HG03558 (cell line): Measurements from ENCODE around the gene CAVIN2.

Experiments
- ATAC-seq: cut with Tn5 transposase; IDR thresholded peaks from one replicate; pipeline ENCODE4 v1.9.1; 2021; ENCODE audit warnings: moderate number of reproducible peaks; ENCODE audit not compliant: unreplicated experiment; ENCODE audit errors: extremely low read depth

Gene CAVIN2

GRCh38 chr2:191866675-191867506, 20.0 kb upstream of the CAVIN2 start:
- no peak for ATAC-seq

- ATAC-seq: no peak
These were observed 19.3 kb upstream of the CAVIN2 start for GRCh38 chr2:191866195-191866594.

DNA sequence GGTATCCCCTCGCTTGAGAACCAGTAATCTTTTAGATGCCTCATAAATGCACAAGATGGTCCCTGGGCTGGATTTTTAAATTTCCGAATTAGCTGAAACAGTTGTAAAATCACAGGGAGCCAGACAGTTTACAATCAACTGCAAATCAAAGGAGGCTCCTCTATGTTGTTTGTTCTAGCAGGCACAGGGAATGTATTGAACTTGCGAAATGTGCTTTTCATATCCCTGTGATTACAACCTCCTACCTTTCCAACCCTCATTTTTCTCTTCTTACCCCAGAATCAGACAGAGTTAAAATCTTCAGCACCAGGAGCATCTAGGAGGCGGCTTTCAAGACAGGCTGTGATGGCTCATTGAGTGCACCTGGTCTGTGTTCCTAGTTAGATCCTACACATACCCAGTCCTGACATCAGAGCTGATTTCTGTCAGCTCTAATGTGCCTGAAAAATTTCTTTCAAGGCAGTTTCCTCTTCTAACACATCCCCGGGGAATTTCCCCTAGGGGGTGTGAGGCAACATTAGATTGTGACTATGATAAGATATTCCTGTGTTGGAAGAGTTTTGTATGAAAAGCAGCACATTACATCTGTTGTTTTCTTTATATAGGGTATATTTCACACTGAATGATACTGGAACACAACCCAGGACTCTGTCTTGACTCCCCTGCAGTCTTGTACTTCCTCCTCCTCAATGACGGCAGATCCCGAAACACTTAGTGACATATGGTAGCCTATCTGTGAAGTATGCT, 17.9 kb upstream of the CAVIN2 start:
- no peak for ATAC-seq

DNA sequence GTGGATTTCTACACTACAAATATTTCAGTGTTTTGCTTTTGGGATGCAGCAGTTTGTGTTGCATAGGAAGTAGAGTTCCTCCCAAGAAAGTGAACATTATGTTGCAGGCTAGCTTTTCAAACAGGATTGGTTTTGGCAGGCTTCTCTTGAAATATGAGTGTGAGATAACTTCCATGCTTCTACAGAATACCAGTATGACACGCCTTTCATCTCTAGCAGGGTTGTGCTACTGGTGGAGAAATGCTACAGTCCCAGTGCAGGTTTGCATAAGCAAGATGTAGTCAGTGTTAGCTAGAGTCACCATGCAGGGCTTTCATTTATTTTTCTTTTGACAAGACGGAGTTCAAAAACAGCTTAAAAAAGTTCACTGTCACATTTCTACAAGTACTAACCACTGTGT, 17.1 kb upstream of the CAVIN2 start:
- no peak for ATAC-seq

- ATAC-seq: no peak
These were observed 15.4 kb upstream of the CAVIN2 start for GRCh38 chr2:191862156-191862775.

DNA sequence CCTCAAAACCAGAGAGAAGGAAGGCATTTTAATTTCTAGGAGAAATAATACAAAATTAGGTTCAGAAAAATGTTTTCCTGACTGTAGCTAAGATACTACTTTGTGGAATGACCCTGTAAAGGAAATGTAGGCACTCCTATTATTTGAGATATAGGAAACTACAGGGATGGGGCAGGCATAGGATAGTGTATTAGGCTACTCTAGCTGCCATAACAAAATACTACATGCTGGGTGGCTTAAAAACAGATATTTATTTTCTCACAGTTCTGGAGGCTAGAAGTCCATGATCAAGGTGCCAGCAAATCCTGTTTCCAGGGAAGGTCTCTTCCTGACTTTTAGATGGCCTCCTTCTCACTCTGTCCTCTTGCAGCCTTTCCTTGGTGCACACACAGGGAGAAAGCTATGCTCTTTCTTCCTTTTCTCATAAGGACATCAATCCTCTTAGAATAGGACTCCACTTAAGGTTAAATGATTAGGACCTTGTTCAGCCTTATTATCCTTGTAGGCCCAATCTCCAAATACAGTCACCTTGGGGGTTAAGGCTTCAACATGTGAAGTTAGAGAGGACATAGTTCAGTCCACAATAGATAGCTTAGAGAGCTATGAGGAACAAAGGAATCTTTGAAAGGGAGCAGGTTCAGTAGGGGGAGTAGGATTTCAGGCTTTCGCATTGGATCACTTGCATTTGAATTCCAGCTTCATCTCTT, 14.0 kb upstream of the CAVIN2 start:
- ATAC-seq: no peak

DNA sequence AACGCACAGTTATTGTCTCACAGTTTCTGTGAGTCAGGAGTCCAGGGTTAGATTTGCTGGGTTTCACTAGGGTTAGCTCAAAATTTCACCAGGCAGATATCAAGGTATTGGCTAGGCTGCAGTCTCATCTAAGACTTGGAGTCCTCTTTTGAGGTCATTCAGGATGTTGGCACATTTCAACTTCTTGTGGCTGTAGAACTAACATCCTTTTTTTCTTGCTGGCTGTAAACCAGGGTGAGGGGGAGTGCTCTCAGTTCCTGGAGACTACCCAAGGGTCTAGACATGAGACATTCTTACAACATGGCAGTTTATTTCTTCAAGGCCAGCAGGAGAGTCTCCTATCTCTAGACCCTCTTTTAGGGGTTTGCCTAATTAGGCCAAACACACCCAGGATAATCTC, 12.8 kb upstream of the CAVIN2 start:
- ATAC-seq: no peak

GRCh38 chr2:191857886-191858285, 11.0 kb upstream of the CAVIN2 start:
- no peak for ATAC-seq

DNA sequence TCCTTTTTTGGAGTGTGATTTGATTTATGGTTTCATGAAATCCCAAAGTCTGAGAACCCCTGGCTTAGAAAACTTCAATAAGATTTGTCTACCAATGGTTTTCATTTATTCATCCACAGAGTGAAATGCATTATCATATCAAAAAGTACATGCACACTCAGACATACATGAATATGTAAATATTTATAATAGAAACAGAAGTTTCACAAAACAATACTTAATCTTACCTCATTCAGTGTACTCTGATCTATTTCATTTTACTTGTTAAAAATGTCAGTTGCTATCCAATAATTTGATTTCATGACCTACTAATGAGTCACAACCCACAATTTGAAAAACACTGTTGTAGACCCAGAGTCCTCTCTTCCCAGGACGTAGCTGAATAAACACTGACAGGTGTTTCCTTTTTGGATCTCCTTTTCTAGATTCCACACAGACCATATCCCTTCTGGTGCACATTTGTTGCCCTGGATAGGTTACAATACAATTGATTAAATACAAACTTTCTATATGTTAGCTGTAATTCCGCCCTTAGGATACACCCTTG, 10.4 kb upstream of the CAVIN2 start:
- no peak for ATAC-seq

GRCh38 chr2:191856111-191856876, 9.4 kb upstream of the CAVIN2 start:
- no peak for ATAC-seq

- ATAC-seq: no peak
These were observed 8.5 kb upstream of the CAVIN2 start for GRCh38 chr2:191855382-191855781.

DNA sequence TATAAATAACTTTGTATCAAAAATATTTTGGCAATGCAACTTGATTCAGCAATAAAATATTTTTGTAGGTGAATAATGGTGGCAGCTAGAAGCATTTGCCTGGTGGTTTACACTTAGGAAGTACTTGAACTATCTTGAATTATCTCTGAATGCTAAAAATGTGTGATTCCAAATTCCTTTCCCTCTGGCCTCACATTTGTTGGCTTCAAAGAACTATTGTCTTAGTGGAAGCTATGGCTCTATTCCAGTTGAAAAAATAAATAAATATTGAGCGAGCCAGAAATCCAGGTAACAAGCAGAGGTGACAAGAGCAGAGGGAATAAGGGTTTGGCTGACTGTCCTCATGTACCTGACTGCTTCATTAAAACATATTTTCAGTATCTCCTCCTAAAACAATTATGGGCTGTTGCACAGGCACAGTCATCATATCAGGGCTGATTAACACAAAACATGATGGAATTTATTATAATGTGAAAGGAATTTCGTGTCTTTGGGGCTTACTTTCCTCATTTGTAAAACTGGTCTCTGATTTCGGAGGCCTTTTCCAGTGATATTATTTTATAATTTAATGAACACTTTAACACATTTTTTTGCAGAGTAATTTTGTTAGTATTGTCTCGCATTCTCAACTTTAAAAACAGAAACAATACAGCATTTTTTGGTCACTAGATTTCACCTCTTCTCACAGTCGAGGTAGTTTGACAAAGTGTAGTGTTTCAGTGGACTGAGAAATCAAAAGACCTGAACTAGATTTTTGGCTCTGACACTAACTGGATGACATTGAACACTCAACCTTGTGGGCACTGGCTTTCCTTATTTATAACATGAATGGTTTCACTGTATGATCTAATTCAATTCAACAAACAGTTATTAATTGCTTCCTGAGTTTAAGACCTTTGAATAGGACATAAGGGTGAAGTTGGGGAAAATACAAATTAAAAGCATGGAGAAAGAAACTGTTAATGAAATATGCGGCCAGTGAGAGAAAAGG, 7.8 kb upstream of the CAVIN2 start:
- ATAC-seq: no peak

GRCh38 chr2:191853843-191854242, 7.0 kb upstream of the CAVIN2 start:
- ATAC-seq: no peak

GRCh38 chr2:191851158-191851557, 4.3 kb upstream of the CAVIN2 start:
- no peak for ATAC-seq

- no peak for ATAC-seq
These were observed 2.2 kb upstream of the CAVIN2 start for GRCh38 chr2:191848771-191849767.

- ATAC-seq: no peak
These were observed 876 bp upstream of the CAVIN2 start for GRCh38 chr2:191847764-191848163.

DNA sequence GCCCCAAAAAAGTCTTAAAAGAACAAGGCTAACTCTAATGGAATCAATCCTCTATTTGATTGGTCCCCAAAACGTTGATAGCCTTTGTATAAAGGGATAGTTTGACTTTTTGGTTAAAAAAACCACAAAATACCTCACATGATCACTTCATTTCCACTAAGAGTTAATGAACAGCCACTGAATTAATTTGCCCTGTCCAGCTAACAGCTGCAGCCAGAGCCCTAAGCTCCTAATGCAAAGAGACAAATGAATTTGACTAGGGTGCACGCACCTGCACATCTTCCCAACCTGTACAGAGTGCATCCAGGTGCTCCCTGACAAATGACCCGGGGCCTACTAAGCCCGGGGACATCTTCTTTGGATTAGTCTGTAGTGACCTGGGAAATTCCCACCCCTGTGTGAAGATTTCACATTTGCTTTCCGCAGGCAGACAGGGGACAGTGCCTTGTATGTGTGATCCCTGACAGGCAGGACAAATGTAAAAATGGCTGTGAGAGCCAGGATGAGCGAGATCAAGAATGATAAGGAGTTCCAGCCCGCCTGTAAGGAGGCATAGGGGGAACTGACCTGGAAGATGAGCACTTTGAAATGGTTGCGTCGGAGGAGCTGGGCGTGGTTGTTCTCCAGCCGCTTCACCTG, 893 bp downstream of the CAVIN2 start:
- no peak for ATAC-seq
